OCI-LY7 (cell line): ENCODE measurements around the gene ERGIC1.

Experiments used
- EZH2phosphoT487 ChIP-seq: fragments of 200-600 bp; sonication (generic); IDR thresholded peaks from 2 replicates; pipeline ENCODE4 v1.6.1; 2018; ENCODE audit warnings: low read depth, borderline replicate concordance, mild to moderate bottlenecking, mixed run types, antibody characterized with exemption, low read length, moderate library complexity, mixed read lengths
- TF ChIP-seq, protein P1 (sequence below): fragments of 200-600 bp; sonication (generic); conservative IDR thresholded peaks from 2 replicates; pipeline ENCODE4 v1.5.1; 2014; ENCODE audit warnings: mild to moderate bottlenecking, antibody characterized with exemption, low read length, moderate library complexity, mixed read lengths

DNA sequence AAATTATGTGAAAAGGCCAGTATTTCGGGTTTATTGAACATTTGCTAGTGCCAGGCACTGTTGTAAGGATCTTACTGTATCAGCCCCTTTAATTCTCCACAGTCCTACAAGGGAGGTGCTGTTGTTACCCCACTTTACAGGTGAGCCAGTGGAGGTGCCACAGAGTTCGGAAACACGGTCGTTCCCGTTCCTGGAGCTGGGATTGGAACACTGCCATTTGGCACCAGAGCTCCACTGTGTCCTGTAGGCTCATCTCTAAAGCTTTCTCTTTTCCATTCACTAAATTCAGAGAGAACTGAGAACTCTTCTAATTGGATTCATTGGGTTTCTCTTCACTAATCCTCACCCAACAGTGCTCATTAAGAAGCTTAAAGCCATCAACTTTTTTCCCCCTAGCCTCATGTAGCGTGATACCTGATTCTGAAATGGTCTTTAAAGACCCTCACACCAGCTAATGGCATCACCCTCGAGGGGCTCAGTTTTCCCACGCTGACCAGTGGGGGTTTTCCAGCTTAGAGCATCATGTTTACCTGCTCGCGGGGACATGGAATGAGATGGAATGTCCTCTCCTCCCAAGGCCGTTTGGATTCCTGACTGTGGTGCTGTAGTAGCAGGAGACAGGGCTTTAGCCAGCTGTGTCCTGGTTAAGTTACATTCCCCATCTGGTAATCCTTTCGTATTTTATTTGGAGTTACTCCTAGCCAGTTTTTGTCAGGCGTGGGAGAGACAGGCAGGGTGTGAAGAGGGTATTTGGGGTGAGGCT lies 5.8 kb downstream of the ERGIC1 start:
- TF ChIP-seq, protein P1, sequence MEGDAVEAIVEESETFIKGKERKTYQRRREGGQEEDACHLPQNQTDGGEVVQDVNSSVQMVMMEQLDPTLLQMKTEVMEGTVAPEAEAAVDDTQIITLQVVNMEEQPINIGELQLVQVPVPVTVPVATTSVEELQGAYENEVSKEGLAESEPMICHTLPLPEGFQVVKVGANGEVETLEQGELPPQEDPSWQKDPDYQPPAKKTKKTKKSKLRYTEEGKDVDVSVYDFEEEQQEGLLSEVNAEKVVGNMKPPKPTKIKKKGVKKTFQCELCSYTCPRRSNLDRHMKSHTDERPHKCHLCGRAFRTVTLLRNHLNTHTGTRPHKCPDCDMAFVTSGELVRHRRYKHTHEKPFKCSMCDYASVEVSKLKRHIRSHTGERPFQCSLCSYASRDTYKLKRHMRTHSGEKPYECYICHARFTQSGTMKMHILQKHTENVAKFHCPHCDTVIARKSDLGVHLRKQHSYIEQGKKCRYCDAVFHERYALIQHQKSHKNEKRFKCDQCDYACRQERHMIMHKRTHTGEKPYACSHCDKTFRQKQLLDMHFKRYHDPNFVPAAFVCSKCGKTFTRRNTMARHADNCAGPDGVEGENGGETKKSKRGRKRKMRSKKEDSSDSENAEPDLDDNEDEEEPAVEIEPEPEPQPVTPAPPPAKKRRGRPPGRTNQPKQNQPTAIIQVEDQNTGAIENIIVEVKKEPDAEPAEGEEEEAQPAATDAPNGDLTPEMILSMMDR = no peak
- TF ChIP-seq EZH2phosphoT487 = no peak
